ENCODE results near the gene PACS1. TPM values are rescaled to one million over a fixed set of nuclear protein-coding genes. Genes with fewer than 3 reads are reported as not detected.

The PACS1 gene
- total RNA-seq, 1 experiment from 2014 or later, result 41.1 TPM

GRCh38 chr11:66126808-66127555, 56.9 kb downstream of the PACS1 start:
- Histone ChIP-seq H4K20me1 (ENCODE audit: insufficient read depth) (no peaks in the 10 kb centered on the region), H3K27ac (ENCODE audit: low read depth, low read length) (no peak overlapping the region), H2AFZ (ENCODE audit: low read depth, low read length, poor library complexity, severe bottlenecking) (no peak overlapping the region), H3K4me1 (ENCODE audit: control insufficient read depth in 1 of 2, insufficient read depth in 2 of 2, low read length in 2 of 2) (peaks cover 0 to 8% of the 10 kb centered on the region in 2 experiments; a peak in 1 of 4 replicates), H3K9me2 (ENCODE audit: insufficient read depth) (no peaks in the 10 kb centered on the region), H3K27me3 (ENCODE audit: insufficient read depth, low read length) (no peaks in the 10 kb centered on the region), H3K9me3 (ENCODE audit: control insufficient read depth in 1 of 2, insufficient read depth in 1 of 2, low read depth in 1 of 2, low read length in 2 of 2) (no peaks in the 10 kb centered on the region), H3K36me3 (ENCODE audit: control insufficient read depth in 1 of 2, insufficient read depth in 2 of 2, low read length in 2 of 2) (no peaks in the 10 kb centered on the region), H3K4me2 (ENCODE audit: low read length) (no peak overlapping the region), H3K79me2 (ENCODE audit: insufficient read depth, low read length) (peaks cover 3% of the 10 kb centered on the region; the same call in 1 of the 2 replicates), H3K9ac (ENCODE audit: low read length) (no peak overlapping the region), H3K4me3 (replicated peaks in 1 of 2; ENCODE audit: low read depth in 1 of 2, low read length in 2 of 2) (no peak overlapping the region)
- ATAC-seq, result no peak
- no peak for TF ChIP-seq EZH2phosphoT487 (IDR thresholded peaks at IDR 0.05; ENCODE audit: borderline replicate concordance)
- TF ChIP-seq MAX (IDR thresholded peaks at IDR 0.05), result no peak
- no peak for TF ChIP-seq JUND (IDR thresholded peaks at IDR 0.05)
- no peak for TF ChIP-seq ZFX (IDR thresholded peaks at IDR 0.05)
- no peak for TF ChIP-seq EZH2 (IDR thresholded peaks at IDR 0.05)
- TF ChIP-seq ZBTB33 (IDR thresholded peaks at IDR 0.05; ENCODE audit: extremely low read depth, insufficient replicate concordance, low read length), result no peak
- TF ChIP-seq REST (IDR thresholded peaks at IDR 0.05; ENCODE audit: low read depth), result no peak
- no peak for TF ChIP-seq ZNF274 (IDR thresholded peaks at IDR 0.05; ENCODE audit: low read depth, low read length)
- no peak for TF ChIP-seq SP1 (IDR thresholded peaks at IDR 0.05; ENCODE audit: low read depth)
- TF ChIP-seq RAD21 (IDR thresholded peaks at IDR 0.05; ENCODE audit: low read depth), result no peak
- TF ChIP-seq YY1 (IDR thresholded peaks at IDR 0.05; ENCODE audit: extremely low read depth, insufficient replicate concordance, low read depth, low read length), result no peak
- no peak for TF ChIP-seq TCF7L2 (IDR thresholded peaks at IDR 0.05; ENCODE audit: borderline replicate concordance, extremely low read depth, insufficient read depth, insufficient read length)
- DNase-seq (ENCODE audit: low read depth, low spot score), result no peak
- POLR2A ChIA-PET, result interaction anchor here (1.5 kb wide), 1 partner anchor 9 kb away, joined by 3 read pairs; no protein-coding TSS in a partner anchor
- no TSS peak for BruUV-seq (replicated peaks)
- CTCF ChIA-PET, result no interaction called here
- intact Hi-C loops (cut with micrococcal nuclease), result no loop called here
- RAD21 ChIA-PET (ENCODE audit: low non-redundant PET in 1 of 2, low total read pairs in 2 of 2, uncharacterized antibody in 2 of 2, unreplicated experiment in 2 of 2), result no interaction called here

Measured in HCT116 (cell line).